NOMO-1 treated with DMSO at 0.1 percent for 48 hours (cell line): ENCODE results near the gene AMER3.
"Not testable (repeated sequence)": the region's sequence is repeated elsewhere in the genome, so short reads cannot be mapped to it uniquely, and the experiment has no call there.

ENCODE experiments used
- DNase-seq: peaks from one replicate; lab custom pipeline; 2025; ENCODE audit not compliant: unreplicated experiment; lab: John Stamatoyannopoulos, UW

Gene AMER3, protein sequence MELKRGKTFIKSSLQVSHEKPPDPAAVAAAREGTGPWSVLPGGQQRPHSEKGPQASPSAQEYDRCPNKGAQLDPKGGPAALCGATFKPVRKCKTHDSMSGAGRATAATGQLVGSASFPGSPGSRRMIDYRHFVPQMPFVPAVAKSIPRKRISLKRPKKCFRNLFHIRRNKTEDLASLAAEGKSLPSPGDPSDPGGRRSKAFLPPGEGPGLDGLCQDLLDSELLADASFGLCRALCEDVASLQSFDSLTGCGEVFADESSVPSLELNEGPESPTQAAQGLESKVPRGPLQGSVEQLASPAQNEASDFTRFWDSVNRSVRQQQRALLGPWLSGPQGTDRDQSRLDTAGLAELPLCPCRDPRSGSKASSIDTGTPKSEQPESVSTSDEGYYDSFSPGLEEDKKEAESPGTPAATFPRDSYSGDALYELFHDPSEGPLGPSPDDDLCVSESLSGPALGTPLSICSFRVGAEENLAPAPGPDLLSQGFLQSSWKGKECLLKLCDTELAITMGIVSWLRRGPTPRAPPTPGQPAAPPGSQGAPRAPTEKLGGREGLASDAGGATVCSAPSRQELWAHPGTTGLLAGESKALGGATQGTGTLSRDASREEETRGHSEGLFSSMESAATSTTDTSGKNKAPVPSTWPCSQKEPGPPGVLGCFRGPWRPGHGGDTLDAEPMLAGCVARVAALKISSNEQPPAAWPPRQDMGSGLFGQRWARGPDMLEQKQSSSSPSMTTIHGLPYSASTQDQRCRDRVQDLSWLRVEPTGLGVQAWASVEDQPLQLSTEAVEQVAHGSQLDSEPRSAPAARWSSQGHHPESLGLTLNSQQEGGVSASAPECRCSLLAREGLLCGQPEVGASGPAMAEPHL

GRCh38 chr2:130755256-130756052 lies at the start of gene AMER3:
AMER3 (plus strand) TSS chr2:130755540; CDS start chr2:130762073, 6,533 bp downstream.
- no peak for DNase-seq

DNA sequence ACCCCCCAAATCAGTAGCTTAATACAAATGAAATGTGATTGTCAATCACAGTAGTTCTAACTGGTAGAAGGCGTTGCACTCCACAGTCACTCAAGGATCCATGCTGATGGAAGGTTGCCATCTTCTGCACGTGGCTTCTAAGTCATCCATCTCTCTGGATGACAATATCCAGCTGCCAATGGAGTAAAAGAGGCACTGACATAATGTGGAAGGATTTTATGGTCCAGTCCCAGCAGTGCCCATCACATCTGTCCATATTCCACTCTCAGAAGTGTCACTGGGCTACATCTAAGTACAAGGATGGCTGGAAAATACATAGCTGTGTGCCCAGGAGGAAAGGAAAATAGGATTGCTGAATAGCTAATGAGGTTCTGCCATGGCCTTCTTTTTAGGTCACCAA lies 40.5 kb upstream of the AMER3 start:
- DNase-seq = not testable (repeated sequence)

DNA sequence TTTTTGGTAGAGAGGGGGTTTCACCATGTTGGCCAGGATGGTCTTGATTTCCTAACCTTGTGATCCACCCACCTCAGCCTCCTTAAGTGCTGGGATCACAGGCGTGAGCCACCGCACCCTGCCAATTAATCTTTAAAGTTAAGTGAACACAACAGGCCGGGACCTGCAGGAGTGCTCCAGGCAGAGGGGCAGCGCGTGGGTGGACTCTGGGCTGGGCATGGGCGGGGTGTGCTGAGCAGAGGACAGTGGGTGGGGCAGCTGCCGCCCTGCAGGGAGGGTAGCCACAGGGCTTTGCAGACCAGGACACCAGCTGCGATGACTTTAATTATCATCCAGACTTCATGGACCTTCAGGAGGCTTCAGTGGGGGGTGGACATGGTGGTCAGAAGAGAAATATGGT lies 35.3 kb upstream of the AMER3 start:
- DNase-seq = no peak

DNA sequence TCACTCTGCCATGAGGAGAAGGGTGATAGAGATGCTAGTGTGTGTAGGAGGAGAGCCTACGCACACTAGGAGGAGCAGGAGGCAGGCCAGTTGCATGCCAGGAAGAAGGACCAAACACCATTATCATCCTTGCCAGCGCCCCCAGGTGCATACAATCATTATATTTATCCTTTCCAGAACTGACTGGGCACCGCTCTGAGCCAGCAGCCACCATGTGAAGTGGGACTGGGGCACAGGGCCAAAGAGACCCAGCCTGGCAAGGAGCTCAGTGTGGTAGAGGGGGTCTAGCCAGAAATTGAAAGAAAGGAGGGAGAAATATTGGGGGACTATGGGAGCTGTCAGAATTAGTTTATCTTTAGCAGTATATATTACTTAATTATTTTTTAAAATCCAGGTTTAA lies 34.8 kb upstream of the AMER3 start:
- no peak for DNase-seq

- DNase-seq = no peak
These were observed 30.9 kb upstream of the AMER3 start for GRCh38 chr2:130724455-130724854.

DNA sequence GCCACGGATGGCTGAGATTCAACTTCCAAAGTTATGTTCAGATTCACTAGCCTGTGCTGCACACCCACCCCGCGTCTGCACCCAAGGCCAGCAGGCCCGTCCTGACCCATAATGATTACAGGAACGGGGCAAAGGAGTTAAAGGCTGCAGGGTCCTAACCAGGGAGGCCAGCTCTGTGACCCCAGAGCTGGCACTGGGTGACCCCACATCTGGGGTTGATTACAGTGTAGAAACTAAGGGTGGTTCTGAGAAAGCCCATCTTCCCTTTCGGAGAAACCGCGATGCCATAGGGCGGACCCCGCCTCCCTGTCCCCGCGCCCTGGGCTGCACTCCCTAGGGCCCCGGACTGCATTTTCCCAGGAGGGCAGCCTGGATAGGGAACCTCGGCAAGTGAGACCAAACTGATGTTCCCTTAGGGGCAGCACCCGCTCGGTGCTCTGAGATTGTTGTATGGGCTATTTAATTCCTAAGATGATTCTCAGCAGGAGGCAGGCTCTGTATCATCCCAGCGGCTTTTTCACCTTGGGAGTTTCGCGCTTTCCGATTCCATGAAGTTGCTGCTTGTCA lies 28.6 kb upstream of the AMER3 start:
- no peak for DNase-seq

DNA sequence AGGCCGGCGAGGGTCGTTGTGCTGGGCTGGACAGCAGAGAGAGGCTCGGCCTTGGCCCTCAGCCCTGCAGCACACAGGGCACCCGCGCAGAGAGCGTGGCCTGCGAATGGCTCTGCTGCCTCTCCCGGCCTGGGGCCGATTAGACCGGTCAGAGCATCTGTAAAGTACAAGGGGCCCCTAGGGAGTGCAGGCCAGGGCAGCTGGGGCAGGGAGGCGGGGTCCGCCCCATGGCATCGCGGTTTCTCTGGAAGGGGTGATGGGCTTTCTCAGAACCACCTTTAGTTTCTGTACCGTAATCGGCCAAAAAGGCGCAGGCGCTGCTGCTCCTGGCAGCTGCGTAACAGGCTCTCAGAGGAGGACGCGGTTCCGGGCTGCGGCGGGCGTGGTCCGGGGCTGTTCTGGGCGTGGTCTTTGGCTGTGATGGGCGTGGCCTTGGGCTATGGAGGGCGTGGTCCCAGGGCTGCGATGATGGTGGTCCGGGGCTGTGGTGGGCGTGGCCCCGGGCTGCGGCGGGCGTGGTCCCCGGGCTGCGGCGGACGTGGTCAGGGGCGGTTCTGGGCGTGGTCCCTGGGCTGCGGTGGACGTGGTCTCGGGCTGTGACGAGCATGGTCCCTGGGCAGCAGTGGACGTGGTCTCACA lies 27.9 kb upstream of the AMER3 start:
- DNase-seq = peak; percentile 56

- DNase-seq = no peak
These were observed 27.3 kb upstream of the AMER3 start for GRCh38 chr2:130728007-130728454.

- DNase-seq = no peak
These were observed 26.6 kb upstream of the AMER3 start, which contains the start of gene GPR148 for GRCh38 chr2:130728549-130729316. GPR148 (plus strand) TSS chr2:130729070; CDS start chr2:130729152, 82 bp downstream.

DNA sequence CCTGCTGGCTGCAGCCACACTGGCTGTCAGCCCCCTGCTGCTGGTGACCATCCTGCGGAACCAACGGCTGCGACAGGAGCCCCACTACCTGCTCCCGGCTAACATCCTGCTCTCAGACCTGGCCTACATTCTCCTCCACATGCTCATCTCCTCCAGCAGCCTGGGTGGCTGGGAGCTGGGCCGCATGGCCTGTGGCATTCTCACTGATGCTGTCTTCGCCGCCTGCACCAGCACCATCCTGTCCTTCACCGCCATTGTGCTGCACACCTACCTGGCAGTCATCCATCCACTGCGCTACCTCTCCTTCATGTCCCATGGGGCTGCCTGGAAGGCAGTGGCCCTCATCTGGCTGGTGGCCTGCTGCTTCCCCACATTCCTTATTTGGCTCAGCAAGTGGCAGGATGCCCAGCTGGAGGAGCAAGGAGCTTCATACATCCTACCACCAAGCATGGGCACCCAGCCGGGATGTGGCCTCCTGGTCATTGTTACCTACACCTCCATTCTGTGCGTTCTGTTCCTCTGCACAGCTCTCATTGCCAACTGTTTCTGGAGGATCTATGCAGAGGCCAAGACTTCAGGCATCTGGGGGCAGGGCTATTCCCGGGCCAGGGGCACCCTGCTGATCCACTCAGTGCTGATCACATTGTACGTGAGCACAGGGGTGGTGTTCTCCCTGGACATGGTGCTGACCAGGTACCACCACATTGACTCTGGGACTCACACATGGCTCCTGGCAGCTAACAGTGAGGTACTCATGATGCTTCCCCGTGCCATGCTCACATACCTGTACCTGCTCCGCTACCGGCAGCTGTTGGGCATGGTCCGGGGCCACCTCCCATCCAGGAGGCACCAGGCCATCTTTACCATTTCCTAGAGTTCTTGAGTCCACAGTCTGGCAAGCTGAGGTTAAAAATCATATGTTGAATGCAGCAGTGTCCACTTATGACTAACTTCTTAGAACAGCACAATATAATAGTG lies 25.7 kb upstream of the AMER3 start:
- DNase-seq = no peak

- not testable (repeated sequence) for DNase-seq
These were observed 23.1 kb upstream of the AMER3 start for GRCh38 chr2:130732257-130732656.

- DNase-seq = no peak
These were observed 20.1 kb upstream of the AMER3 start for GRCh38 chr2:130735200-130735599.

DNA sequence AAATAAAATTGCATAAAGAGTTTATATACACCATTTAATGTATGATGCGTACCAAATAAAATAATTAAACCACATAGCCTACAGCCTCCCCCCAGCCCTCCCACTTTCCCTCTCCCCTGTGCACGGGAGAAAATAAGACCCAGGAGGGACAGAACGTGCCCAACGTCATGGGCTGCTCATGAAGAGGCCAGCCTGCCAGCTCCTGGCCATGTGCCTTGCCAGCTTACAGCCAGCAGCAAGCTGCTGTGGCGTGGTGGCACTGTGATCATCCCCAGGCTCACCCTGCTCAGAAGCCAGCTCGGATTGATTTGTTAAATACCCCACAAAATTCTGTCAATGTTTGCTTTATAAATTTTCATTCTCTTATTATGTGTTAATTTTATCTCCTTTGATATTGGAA lies 18.9 kb upstream of the AMER3 start:
- DNase-seq = no peak

- no peak for DNase-seq
These were observed 17.7 kb upstream of the AMER3 start for GRCh38 chr2:130737592-130737991.

GRCh38 chr2:130740671-130741070 lies 14.7 kb upstream of the AMER3 start:
- no peak for DNase-seq

GRCh38 chr2:130743278-130743677 lies 12.1 kb upstream of the AMER3 start:
- no peak for DNase-seq

DNA sequence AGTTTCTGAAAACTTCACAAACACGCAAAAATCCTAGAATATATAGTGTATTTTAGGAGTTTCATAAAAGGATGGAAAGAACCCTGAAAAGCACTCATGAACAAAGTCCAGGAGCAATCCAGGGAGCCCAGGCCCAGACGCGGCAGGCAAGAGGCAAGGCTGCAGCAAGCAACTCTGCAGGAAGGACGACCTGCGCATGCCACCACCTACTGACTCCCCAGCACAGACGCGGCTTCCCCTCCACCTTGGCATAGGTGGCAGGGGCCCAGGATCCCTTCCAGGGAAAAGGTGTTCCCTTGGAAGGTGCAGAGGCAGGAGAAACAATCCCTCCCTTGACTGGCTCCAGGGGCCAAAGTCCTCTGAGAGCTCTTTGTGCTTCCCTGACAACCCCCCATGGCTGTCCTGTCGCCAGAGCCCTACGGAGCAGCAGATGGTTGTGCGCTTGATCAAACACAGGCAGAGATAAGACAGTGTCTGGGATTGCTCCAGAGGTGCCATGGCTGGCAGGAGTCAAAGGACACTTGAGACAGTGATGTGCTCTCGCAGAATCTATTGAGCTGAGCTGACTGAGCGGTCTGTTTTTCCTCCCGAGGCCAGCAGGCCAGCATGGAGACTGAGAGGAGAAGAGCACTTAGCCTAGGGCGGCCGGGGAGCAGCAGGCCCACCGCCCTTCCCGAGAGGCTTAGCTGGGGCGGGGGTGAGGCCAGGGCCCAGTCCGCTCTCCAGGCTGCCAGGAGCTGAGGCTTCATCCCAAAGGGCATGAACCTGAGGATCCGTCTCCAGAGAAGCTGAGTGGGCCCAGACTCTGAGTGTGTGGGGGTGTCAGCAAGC lies 10.8 kb upstream of the AMER3 start:
- DNase-seq = no peak
